HG03060 (cell line): Measurements from ENCODE around the gene ADNP2.

Experiments
- ATAC-seq: cut with Tn5 transposase; IDR thresholded peaks from one replicate; pipeline ENCODE4 v1.9.1; 2021; ENCODE audit warnings: low read depth, moderate number of reproducible peaks; ENCODE audit not compliant: unreplicated experiment

The ADNP2 gene

GRCh38 chr18:80105369-80106167, 3.5 kb upstream of the ADNP2 start:
- ATAC-seq, result peak; percentile 41

GRCh38 chr18:80106482-80107051, 2.5 kb upstream of the ADNP2 start:
- ATAC-seq, result no peak

- ATAC-seq, result no peak
These were observed 1.6 kb upstream of the ADNP2 start for GRCh38 chr18:80107426-80107825.

GRCh38 chr18:80108121-80108536, 933 bp upstream of the ADNP2 start:
- ATAC-seq, result no peak

- ATAC-seq, result no peak
These were observed 615 bp downstream of the ADNP2 start for GRCh38 chr18:80109676-80110078.

DNA sequence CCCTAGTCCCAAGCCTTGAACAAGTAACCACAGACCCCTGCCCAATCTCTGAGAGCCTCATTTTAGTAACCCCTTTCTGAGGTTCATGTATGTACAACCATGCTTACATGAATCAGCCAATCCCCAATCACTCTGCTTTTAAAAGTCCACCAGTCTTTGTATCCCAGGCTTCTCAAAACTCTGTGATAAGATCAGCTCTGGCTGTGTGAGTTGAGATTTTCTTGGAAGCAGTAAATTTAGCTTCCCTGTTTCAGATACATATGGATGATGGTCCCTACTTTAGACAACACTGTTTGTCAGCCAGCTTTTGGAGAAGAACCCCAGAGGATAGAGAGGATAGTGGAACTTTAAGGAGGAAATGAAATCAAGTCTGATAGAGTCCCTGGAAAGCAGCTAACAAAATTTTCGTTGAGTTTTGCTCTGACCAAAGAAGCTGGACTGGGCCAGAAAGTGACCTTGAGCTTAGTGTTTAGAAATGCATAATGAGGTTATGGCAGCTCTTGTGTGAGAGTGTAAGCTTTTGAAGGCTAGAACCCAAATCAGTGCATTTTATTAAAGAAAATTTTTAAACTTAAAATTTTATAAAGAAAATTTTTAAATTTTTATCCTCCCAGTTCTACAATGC, 3.7 kb downstream of the ADNP2 start:
- no peak for ATAC-seq

DNA sequence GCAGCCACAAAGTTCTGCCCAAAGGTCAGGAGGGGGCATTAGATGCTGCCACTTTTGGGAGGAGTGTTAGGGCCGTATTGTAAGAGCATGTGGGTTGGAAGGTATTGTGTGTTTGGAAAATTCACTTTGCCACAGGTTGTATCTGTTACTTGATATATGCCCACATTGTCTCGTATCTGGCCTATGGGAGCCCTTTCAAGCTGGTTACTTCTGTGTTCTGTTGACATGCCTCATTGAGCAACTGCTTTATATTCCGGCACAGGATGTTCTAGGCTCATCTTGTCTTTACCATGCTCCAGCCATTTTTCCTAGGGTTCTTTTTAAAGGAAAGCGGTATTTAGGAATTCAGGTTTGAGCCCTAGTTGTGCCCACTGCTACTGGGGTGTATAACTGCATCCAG, 6.0 kb downstream of the ADNP2 start:
- ATAC-seq, result no peak

DNA sequence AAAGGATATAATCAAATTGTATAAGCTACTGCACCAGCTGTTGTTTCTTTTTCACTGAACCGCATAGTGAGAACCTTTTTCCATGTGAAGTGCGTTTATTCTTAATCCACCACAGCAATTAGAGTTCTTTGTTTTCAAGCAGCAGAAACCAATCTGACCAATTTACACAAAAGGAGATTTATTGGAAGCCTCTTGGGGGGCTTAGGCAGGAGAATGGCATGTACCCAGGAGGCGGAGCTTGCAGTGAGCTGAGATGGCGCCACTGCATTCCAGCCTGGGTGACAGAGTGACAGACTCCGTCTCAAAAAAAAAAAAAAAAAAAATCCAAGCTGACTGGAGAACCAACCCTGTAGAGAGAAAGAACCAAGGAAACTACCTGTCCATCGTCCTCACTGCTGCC, 10.0 kb downstream of the ADNP2 start:
- ATAC-seq, result no peak

- ATAC-seq, result no peak
These were observed 11.9 kb downstream of the ADNP2 start for GRCh38 chr18:80120932-80121331.

DNA sequence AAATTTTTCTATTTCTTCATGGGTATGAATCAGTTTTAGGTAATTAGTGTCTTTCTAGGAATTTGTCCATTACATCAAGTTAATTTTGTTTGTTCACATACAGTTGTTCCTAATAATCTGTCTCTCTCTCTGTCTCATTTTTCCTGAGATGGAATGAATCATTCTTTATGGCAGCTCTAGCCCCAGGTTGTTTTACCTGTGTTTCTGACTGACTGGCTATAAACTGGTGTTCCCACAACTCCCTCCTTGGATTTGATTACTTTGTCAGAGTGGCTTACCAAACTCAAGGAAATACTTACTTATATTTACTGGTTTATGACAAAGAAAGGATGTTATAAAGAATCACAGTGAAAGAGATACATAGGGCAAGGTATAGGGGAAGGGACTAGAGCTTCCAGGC, 15.1 kb downstream of the ADNP2 start:
- no peak for ATAC-seq

- ATAC-seq, result no peak
These were observed 17.7 kb downstream of the ADNP2 start for GRCh38 chr18:80126797-80127196.

DNA sequence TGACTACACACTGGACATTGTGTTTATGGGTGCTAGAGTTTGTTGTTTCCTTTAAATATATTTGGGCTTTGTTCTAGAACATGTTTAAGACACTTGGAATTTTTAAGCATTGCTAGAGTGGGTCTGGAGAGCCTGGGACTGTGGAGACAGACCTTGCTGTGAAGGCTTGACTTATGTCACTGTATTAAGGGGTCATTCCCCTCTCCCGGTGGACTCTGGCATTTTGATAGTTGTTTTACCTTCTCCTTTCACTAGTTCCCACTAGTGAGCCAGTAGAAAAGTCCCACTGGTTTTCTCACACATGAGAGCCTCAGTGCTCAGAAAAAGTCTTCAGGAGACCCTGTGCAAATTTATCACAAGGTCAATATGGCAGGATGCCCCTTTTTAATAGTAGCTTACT, 18.6 kb downstream of the ADNP2 start:
- ATAC-seq, result no peak

DNA sequence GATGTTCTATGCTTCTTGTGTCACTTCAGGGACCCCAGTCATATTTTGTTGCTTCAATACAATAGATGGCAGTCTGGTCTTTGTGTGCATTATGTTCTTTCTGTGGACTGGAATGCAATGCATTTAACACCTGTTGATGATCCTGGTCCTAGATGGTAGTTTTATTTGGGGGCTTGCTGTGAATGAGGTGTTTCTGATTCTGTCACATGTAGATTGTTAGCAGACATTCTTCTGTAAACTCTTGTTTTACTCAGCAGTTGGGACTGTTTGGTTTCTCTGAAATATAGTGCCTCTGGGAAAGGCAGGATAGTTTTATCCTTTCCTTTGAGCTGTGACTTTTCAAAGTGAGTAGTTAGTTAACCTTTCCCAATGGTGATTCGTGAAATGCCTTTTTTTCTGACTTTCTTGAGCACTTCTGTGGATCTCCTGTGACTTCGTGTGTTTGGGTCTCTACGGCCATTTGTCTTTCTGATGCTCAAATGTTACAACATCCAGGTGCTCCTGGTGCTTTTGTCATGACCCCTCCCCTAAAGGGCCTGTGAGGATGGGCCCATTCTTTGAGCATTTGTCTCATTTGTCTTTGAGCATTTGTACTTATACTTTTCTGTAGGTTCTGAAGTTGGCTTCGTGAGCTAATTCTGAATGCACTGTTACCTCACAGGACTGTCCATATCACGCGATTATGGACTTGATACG, 20.8 kb downstream of the ADNP2 start:
- no peak for ATAC-seq

GRCh38 chr18:80130555-80130954, 21.5 kb downstream of the ADNP2 start:
- no peak for ATAC-seq

GRCh38 chr18:80132180-80132812, 23.2 kb downstream of the ADNP2 start:
- no peak for ATAC-seq

- no peak for ATAC-seq
These were observed 24.1 kb downstream of the ADNP2 start for GRCh38 chr18:80133124-80133523.

DNA sequence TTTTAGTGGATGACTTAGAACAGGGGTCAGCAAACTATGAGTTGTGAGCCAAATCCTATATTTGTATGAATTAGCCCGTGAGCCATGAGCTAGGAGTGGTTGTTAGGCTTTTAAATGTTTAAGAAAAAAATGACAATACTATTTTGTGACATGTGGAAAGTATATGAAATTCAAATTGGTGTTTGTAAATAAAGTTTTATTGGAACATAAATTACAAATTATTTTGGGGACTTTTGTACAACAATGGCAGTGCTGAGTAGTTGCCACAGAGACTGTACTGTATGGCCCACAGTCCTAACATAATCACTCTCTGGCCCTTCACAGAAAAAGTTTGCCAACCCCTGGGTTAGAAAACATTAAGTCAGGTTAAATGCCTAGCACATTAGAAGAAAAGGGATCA, 26.1 kb downstream of the ADNP2 start:
- ATAC-seq, result no peak

DNA sequence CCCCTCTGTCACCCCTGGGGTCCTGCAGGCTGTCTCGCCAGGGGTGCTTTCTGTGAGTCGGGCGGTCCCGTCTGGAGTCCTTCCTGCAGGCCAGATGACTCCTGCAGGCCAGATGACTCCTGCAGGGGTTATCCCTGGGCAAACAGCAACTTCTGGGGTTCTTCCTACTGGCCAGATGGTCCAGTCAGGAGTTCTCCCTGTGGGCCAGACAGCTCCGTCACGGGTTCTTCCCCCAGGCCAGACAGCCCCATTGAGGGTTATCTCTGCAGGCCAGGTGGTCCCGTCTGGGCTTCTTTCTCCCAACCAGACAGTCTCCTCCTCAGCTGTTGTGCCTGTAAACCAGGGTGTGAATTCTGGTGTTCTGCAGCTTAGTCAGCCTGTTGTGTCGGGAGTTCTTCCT, 27.6 kb downstream of the ADNP2 start:
- ATAC-seq, result no peak

- no peak for ATAC-seq
These were observed 28.1 kb downstream of the ADNP2 start for GRCh38 chr18:80137137-80137536.

DNA sequence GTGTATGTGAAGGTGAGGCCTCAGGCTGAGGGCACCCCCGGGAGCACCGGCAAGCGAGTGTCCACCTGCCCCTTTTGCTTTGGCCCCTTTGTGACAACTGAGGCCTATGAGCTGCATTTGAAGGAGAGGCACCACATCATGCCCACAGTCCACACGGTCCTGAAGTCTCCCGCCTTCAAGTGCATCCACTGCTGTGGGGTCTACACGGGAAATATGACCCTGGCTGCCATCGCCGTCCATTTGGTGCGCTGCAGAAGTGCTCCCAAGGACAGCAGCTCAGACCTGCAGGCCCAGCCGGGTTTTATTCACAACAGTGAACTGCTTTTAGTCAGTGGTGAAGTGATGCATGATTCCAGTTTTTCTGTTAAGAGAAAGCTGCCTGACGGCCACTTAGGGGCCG, 28.9 kb downstream of the ADNP2 start:
- no peak for ATAC-seq

GRCh38 chr18:80140455-80140985, 31.5 kb downstream of the ADNP2 start:
- ATAC-seq, result no peak
